IPS-20b (cell line): ENCODE results near the gene SORCS3.

Experiments used
- H3K27ac ChIP-seq: one replicate; pipeline ENCODE4 v1.5.1; 2013; ENCODE audit warnings: low read length
- H3K27me3 ChIP-seq: 2 replicates; pipeline ENCODE4 v1.6.1; 2013; ENCODE audit warnings: mild to moderate bottlenecking, low read length, inconsistent platforms; ENCODE audit not compliant: insufficient read depth
- H3K36me3 ChIP-seq: 2 replicates; pipeline ENCODE4 v1.6.1; 2013; ENCODE audit warnings: low read depth, mild to moderate bottlenecking, inconsistent platforms, low read length, moderate library complexity; ENCODE audit not compliant: insufficient read depth
- H3K4me1 ChIP-seq: 2 replicates; pipeline ENCODE4 v1.6.1; 2013; ENCODE audit warnings: mild to moderate bottlenecking, control low read depth, inconsistent platforms, low read length, moderate library complexity; ENCODE audit not compliant: insufficient read depth
- H3K4me3 ChIP-seq: 2 replicates; pipeline ENCODE4 v1.5.1; 2013; ENCODE audit warnings: mild to moderate bottlenecking, low read length, inconsistent platforms
- H3K9ac ChIP-seq: 2 replicates; pipeline ENCODE4 v1.6.1; 2013; ENCODE audit warnings: low read depth, mild to moderate bottlenecking, inconsistent platforms, low read length, moderate library complexity
- H3K9me3 ChIP-seq: 2 replicates; pipeline ENCODE4 v1.6.1; 2013; ENCODE audit warnings: mild to moderate bottlenecking, low read depth, low read length, inconsistent platforms; ENCODE audit not compliant: insufficient read depth

SORCS3 gene

GRCh38 chr10:105037022-105037421 is 395.9 kb downstream of the SORCS3 start:
- H3K4me1 ChIP-seq = no peaks in the 10 kb centered on the region
- H3K27me3 ChIP-seq = no peaks in the 10 kb centered on the region
- H3K4me3 ChIP-seq = no peak overlapping the region
- no peaks in the 10 kb centered on the region for H3K36me3 ChIP-seq
- no peak overlapping the region for H3K9ac ChIP-seq
- no peak overlapping the region for H3K27ac ChIP-seq
- no peaks in the 10 kb centered on the region for H3K9me3 ChIP-seq

- no peaks in the 10 kb centered on the region for H3K4me1 ChIP-seq
- no peaks in the 10 kb centered on the region for H3K27me3 ChIP-seq
- H3K9me3 ChIP-seq = no peaks in the 10 kb centered on the region
- no peaks in the 10 kb centered on the region for H3K36me3 ChIP-seq
- no peak overlapping the region for H3K9ac ChIP-seq
- H3K4me3 ChIP-seq = no peak overlapping the region
- H3K27ac ChIP-seq = no peak overlapping the region
Observed at GRCh38 chr10:105041956-105042355, 400.9 kb downstream of the SORCS3 start.

GRCh38 chr10:105042906-105043552 is 401.9 kb downstream of the SORCS3 start:
- Histone ChIP-seq H3K9ac (no peak overlapping the region), H3K27me3 (no peaks in the 10 kb centered on the region), H3K4me3 (no peak overlapping the region), H3K36me3 (no peaks in the 10 kb centered on the region), H3K27ac (no peak overlapping the region), H3K9me3 (no peaks in the 10 kb centered on the region), H3K4me1 (no peaks in the 10 kb centered on the region)

- no peak overlapping the region for H3K4me3 ChIP-seq
Observed at GRCh38 chr10:105044902-105045301, 403.8 kb downstream of the SORCS3 start.

GRCh38 chr10:105056413-105056812 is 415.3 kb downstream of the SORCS3 start:
- H3K4me3 ChIP-seq = no peak overlapping the region

More at GRCh38 chr10:105044902-105045301, 403.8 kb downstream of the SORCS3 start:
- H3K36me3 ChIP-seq = no peaks in the 10 kb centered on the region
- no peaks in the 10 kb centered on the region for H3K4me1 ChIP-seq
- no peaks in the 10 kb centered on the region for H3K9me3 ChIP-seq
- no peak overlapping the region for H3K9ac ChIP-seq
- no peak overlapping the region for H3K27ac ChIP-seq
- H3K27me3 ChIP-seq = no peaks in the 10 kb centered on the region

GRCh38 chr10:105062951-105063350 is 421.9 kb downstream of the SORCS3 start:
- no peaks in the 10 kb centered on the region for H3K4me1 ChIP-seq
- no peak overlapping the region for H3K4me3 ChIP-seq
- H3K27ac ChIP-seq = no peak overlapping the region
- H3K9ac ChIP-seq = no peak overlapping the region
- H3K27me3 ChIP-seq = no peaks in the 10 kb centered on the region
- no peaks in the 10 kb centered on the region for H3K9me3 ChIP-seq
- H3K36me3 ChIP-seq = no peaks in the 10 kb centered on the region

More at GRCh38 chr10:105056413-105056812, 415.3 kb downstream of the SORCS3 start:
- no peak overlapping the region for H3K27ac ChIP-seq
- H3K9ac ChIP-seq = no peak overlapping the region
- H3K36me3 ChIP-seq = no peaks in the 10 kb centered on the region
- no peaks in the 10 kb centered on the region for H3K9me3 ChIP-seq
- H3K27me3 ChIP-seq = no peaks in the 10 kb centered on the region
- no peaks in the 10 kb centered on the region for H3K4me1 ChIP-seq

- no peaks in the 10 kb centered on the region for H3K36me3 ChIP-seq
Observed at GRCh38 chr10:105063796-105064195, 422.7 kb downstream of the SORCS3 start.

GRCh38 chr10:105068497-105068896 is 427.4 kb downstream of the SORCS3 start:
- Histone ChIP-seq H3K27me3 (no peaks in the 10 kb centered on the region), H3K36me3 (no peaks in the 10 kb centered on the region), H3K4me1 (no peaks in the 10 kb centered on the region), H3K4me3 (no peak overlapping the region), H3K27ac (no peak overlapping the region), H3K9me3 (no peaks in the 10 kb centered on the region), H3K9ac (no peak overlapping the region)

More at GRCh38 chr10:105063796-105064195, 422.7 kb downstream of the SORCS3 start:
- no peaks in the 10 kb centered on the region for H3K9me3 ChIP-seq
- no peak overlapping the region for H3K9ac ChIP-seq
- no peak overlapping the region for H3K4me3 ChIP-seq
- no peaks in the 10 kb centered on the region for H3K27me3 ChIP-seq
- no peak overlapping the region for H3K27ac ChIP-seq
- H3K4me1 ChIP-seq = no peaks in the 10 kb centered on the region

- H3K27me3 ChIP-seq = no peaks in the 10 kb centered on the region
- H3K9me3 ChIP-seq = no peaks in the 10 kb centered on the region
- H3K4me1 ChIP-seq = no peaks in the 10 kb centered on the region
- H3K27ac ChIP-seq = no peak overlapping the region
- no peaks in the 10 kb centered on the region for H3K36me3 ChIP-seq
- H3K4me3 ChIP-seq = no peak overlapping the region
- no peak overlapping the region for H3K9ac ChIP-seq
Observed at GRCh38 chr10:105070249-105070648, 429.2 kb downstream of the SORCS3 start.

GRCh38 chr10:105070952-105071351 is 429.9 kb downstream of the SORCS3 start:
- H3K4me3 ChIP-seq = no peak overlapping the region
- H3K36me3 ChIP-seq = no peaks in the 10 kb centered on the region
- H3K9ac ChIP-seq = no peak overlapping the region
- no peaks in the 10 kb centered on the region for H3K4me1 ChIP-seq
- no peaks in the 10 kb centered on the region for H3K27me3 ChIP-seq
- no peaks in the 10 kb centered on the region for H3K9me3 ChIP-seq
- H3K27ac ChIP-seq = no peak overlapping the region

GRCh38 chr10:105071980-105072379 is 430.9 kb downstream of the SORCS3 start:
- no peak overlapping the region for H3K9ac ChIP-seq

GRCh38 chr10:105073999-105074398 is 432.9 kb downstream of the SORCS3 start:
- Histone ChIP-seq H3K4me3 (no peak overlapping the region), H3K4me1 (no peaks in the 10 kb centered on the region), H3K9ac (no peak overlapping the region), H3K9me3 (no peaks in the 10 kb centered on the region), H3K36me3 (no peaks in the 10 kb centered on the region), H3K27ac (no peak overlapping the region), H3K27me3 (no peaks in the 10 kb centered on the region)

More at GRCh38 chr10:105071980-105072379, 430.9 kb downstream of the SORCS3 start:
- Histone ChIP-seq H3K4me1 (no peaks in the 10 kb centered on the region), H3K27ac (no peak overlapping the region), H3K4me3 (no peak overlapping the region), H3K36me3 (no peaks in the 10 kb centered on the region), H3K9me3 (no peaks in the 10 kb centered on the region), H3K27me3 (no peaks in the 10 kb centered on the region)
